B cell (primary cell): ENCODE results near the gene KATNB1. TPM values are rescaled to one million over a fixed set of nuclear protein-coding genes. Genes with fewer than 3 reads are reported as not detected.
A peak's percentile ranks its signal among the peaks of the same experiment; 100 is the strongest.

Experiments
- ATAC-seq: fragments of 200-7000 bp; cut with Tn5 transposase; one replicate; pipeline ENCODE4 v1.10.0; 2021; ENCODE audit warnings: low read depth, mild to moderate bottlenecking, moderate number of reproducible peaks, moderate library complexity
- CTCF ChIA-PET: fragments of 350-600 bp; sonication (Branson Sonifier 250); formaldehyde crosslinking; loops from one replicate; lab custom pipeline; 2021; ENCODE audit warnings: antibody characterized with exemption, inconsistent platforms; lab: Charles Lee
- POLR2A ChIA-PET: fragments of 350-600 bp; sonication (Branson Sonifier 250); formaldehyde crosslinking; loops from one replicate; lab custom pipeline; 2021; ENCODE audit warnings: antibody characterized with exemption; lab: Charles Lee
- DNase-seq: peaks from one replicate; pipeline ENCODE4 v3.0.0; 2013
- H2AFZ ChIP-seq: 2 replicates; pipeline ENCODE4 v1.6.1; 2012; ENCODE audit warnings: mild to moderate bottlenecking, low read depth, low read length; ENCODE audit not compliant: insufficient read depth, poor library complexity, severe bottlenecking
- H3K27ac ChIP-seq, 2 donors: 1 replicate in 1 of 2; 2 replicates in 1 of 2; pipeline ENCODE4 v1.5.1; 2012 to 2013; ENCODE audit warnings: low read length in 2 of 2, mild to moderate bottlenecking in 2 of 2, moderate library complexity in 1 of 2
- H3K27me3 ChIP-seq, 4 experiments: fragments of 200-600 bp in 1 of 4; sonication (generic) in 1 of 4; replicated peaks in 1 of 4; 1 replicate in 2 of 4; 2 replicates in 2 of 4; pipeline versions ENCODE4 v1.6.1 to v1.7.0; 2013 to 2016; ENCODE audit warnings: low read length in 3 of 4, mild to moderate bottlenecking in 2 of 4, mixed read lengths in 1 of 4, moderate library complexity in 1 of 4; ENCODE audit not compliant: insufficient read depth in 4 of 4, control insufficient read depth in 3 of 4; ENCODE audit errors: control extremely low read depth in 1 of 4
- H3K36me3 ChIP-seq, 2 experiments: replicated peaks in 1 of 2; 1 replicate in 1 of 2; 2 replicates in 1 of 2; pipeline versions ENCODE4 v1.6.1 to v1.7.1; 2013; ENCODE audit warnings: low read length in 1 of 2; ENCODE audit not compliant: insufficient read depth in 2 of 2, control insufficient read depth in 1 of 2; ENCODE audit errors: control extremely low read depth in 1 of 2, extremely low read depth in 1 of 2
- H3K4me1 ChIP-seq, 2 donors: fragments of 200-600 bp in 1 of 2; sonication (generic) in 1 of 2; 1 replicate in 1 of 2; 2 replicates in 1 of 2; pipeline versions ENCODE4 v1.5.1 to v1.6.1; 2013 to 2017; ENCODE audit warnings: low read length in 2 of 2; ENCODE audit not compliant: control insufficient read depth in 2 of 2, insufficient read depth in 2 of 2
- H3K4me2 ChIP-seq: replicated peaks from 2 replicates; pipeline ENCODE3; 2012; ENCODE audit warnings: mild to moderate bottlenecking, low read depth, low read length; ENCODE audit not compliant: poor library complexity, severe bottlenecking
- H3K4me3 ChIP-seq, 5 experiments: fragments of 200-600 bp in 1 of 5; sonication (generic) in 1 of 5; 1 replicate in 3 of 5; 2 replicates in 2 of 5; pipeline versions ENCODE4 v1.5.1 to v1.7.0; 2011 to 2016; ENCODE audit warnings: low read length in 4 of 5, mild to moderate bottlenecking in 4 of 5, low read depth in 2 of 5, control low read depth in 1 of 5, moderate library complexity in 1 of 5; ENCODE audit not compliant: insufficient read depth in 1 of 5; ENCODE audit errors: control extremely low read depth in 1 of 5, extremely low read depth in 1 of 5
- H3K79me2 ChIP-seq: fragments of 200-600 bp; sonication (generic); one replicate; pipeline ENCODE4 v1.6.0; 2016; ENCODE audit warnings: low read length; ENCODE audit not compliant: control insufficient read depth, insufficient read depth
- H3K9ac ChIP-seq: fragments of 200-600 bp; sonication (generic); 2 replicates; pipeline ENCODE4 v1.6.1; 2017; ENCODE audit warnings: mild to moderate bottlenecking, low read length, moderate library complexity
- H3K9me3 ChIP-seq, 3 donors: one replicate each; pipeline versions ENCODE4 v1.6.1 to v1.7.1; 2013; ENCODE audit warnings: low read length in 2 of 3; ENCODE audit not compliant: control insufficient read depth in 2 of 3, insufficient read depth in 1 of 3; ENCODE audit errors: control extremely low read depth in 1 of 3
- H4K20me1 ChIP-seq: 2 replicates; pipeline ENCODE4 v1.6.0; 2012; ENCODE audit warnings: mild to moderate bottlenecking, low read length; ENCODE audit not compliant: insufficient read depth, control insufficient read depth, poor library complexity, severe bottlenecking
- H3K27ac Mint-ChIP-seq: one replicate; pipeline ENCODE4 v1.8.0; 2021; ENCODE audit warnings: mixed read lengths
- H3K27me3 Mint-ChIP-seq: one replicate; pipeline ENCODE4 v1.8.0; 2021; ENCODE audit warnings: mixed read lengths
- H3K4me1 Mint-ChIP-seq: one replicate; pipeline ENCODE4 v1.8.0; 2021; ENCODE audit warnings: mixed read lengths
- H3K4me3 Mint-ChIP-seq: one replicate; pipeline ENCODE4 v1.8.0; 2021; ENCODE audit warnings: mixed read lengths
- H3K9me3 Mint-ChIP-seq: one replicate; pipeline ENCODE4 v1.8.0; 2022; ENCODE audit warnings: mixed read lengths; ENCODE audit not compliant: insufficient read depth
- CTCF ChIP-seq: fragments of 200-600 bp; IDR thresholded peaks from one replicate; pipeline ENCODE4 v1.8.0; 2022; ENCODE audit warnings: antibody characterized with exemption, mild to moderate bottlenecking
- EZH2 ChIP-seq: IDR thresholded peaks from 2 replicates; pipeline ENCODE4 v1.6.1; 2012; ENCODE audit warnings: borderline replicate concordance, low read depth, mild to moderate bottlenecking, moderate library complexity, low read length; ENCODE audit not compliant: insufficient read depth, poor library complexity, severe bottlenecking
- WGBS: methylation state at CpG from one replicate; pipeline ENCODE4 v1.1.5; 2013; ENCODE audit warnings: missing lambda C conversion rate; ENCODE audit not compliant: insufficient coverage; 5-methylcytosine and 5-hydroxymethylcytosine counted together
- intact Hi-C: fragments of 100-400 bp; cut with micrococcal nuclease; formaldehyde crosslinking; loops from one replicate; pipeline ENCODE4 v1.10.0; 2022
- polyA plus RNA-seq: library from polyadenylated mRNA; depleted of rRNA; stranded (reverse); fragments of >200 nt; gene quantifications from 2 replicates; pipeline ENCODE4 v1.2.3, GENCODE V29; 2012
- total RNA-seq, 2 donors: library from RNA; stranded (reverse); fragments of 120-200 nt in 1 of 2; gene quantifications; 1 replicate in 1 of 2; 2 replicates in 1 of 2; pipeline versions ENCODE4 v1.2.3 to v1.2.4, GENCODE V29; 2013 to 2022

Gene KATNB1
- total and polyA plus RNA-seq, 2 donors (not counting 1 experiment from before 2014, with no cell fraction given), result 20.3 to 29.0 TPM

GRCh38 chr16:57801809-57802340 is 66.3 kb downstream of the KATNB1 start:
- peaks cover 0 to 52% (median 19%) of the 10 kb centered on the region in 4 experiments for H3K27me3 ChIP-seq
- H3K36me3 ChIP-seq, result no peaks in the 10 kb centered on the region
- peak overlapping the region; percentile 12 for H3K9ac ChIP-seq
- H3K79me2 ChIP-seq, result no peaks in the 10 kb centered on the region
- H3K4me3 ChIP-seq, result peak overlapping the region in 3 of 5 experiments; percentile 8 to 30 (median 27)
- peak overlapping the region; percentile 65 for H3K4me2 ChIP-seq
- Mint-ChIP-seq H3K4me1 (peaks cover 22% of the 10 kb centered on the region), H3K9me3 (no peaks in the 10 kb centered on the region), H3K27me3 (peaks cover 59% of the 10 kb centered on the region), H3K4me3 (peak overlapping the region; percentile 61), H3K27ac (no peak overlapping the region)
- no peak overlapping the region for H3K27ac ChIP-seq
- H4K20me1 ChIP-seq, result no peaks in the 10 kb centered on the region
- WGBS, result 6% methylated on average over 41 of the region's 45 CpGs
- peaks cover 16 to 18% of the 10 kb centered on the region in 2 donors for H3K4me1 ChIP-seq
- H3K9me3 ChIP-seq, result peaks cover 0 to 7% (median 0%) of the 10 kb centered on the region in 3 donors
- DNase-seq (no peak), ATAC-seq (no peak)
- POLR2A ChIA-PET, result interaction anchor here (0.5 kb wide), 1 partner anchor 183 kb away, joined by 14 read pairs; no protein-coding TSS in a partner anchor
- no peak overlapping the region for H2AFZ ChIP-seq
- intact Hi-C loops, result no loop called here
- CTCF ChIA-PET, result no interaction called here
- TF ChIP-seq CTCF (no peak), EZH2 (no peak)
